Hematopoietic multipotent progenitor cell treated with erythropoietin and hydrocortisone succinate and interleukin-3 and kit ligand, for 17 days (in vitro differentiated cells): ENCODE results near the gene CPHXL.

Source experiments
- DNase-seq: peaks from one replicate; pipeline ENCODE4 v3.0.0-alpha.2; 2015; ENCODE audit warnings: low spot score

The CPHXL gene

GRCh38 chr16:75726390-75726789, at the start of gene CPHXL:
Gene CPHXL, minus strand, starts transcription at chr16:75726490. Its CDS starts 48 bp downstream, at chr16:75726442.
- DNase-seq = no peak

- no peak for DNase-seq
Observed at GRCh38 chr16:75774197-75774596, 47.9 kb upstream of the CPHXL start.

DNA sequence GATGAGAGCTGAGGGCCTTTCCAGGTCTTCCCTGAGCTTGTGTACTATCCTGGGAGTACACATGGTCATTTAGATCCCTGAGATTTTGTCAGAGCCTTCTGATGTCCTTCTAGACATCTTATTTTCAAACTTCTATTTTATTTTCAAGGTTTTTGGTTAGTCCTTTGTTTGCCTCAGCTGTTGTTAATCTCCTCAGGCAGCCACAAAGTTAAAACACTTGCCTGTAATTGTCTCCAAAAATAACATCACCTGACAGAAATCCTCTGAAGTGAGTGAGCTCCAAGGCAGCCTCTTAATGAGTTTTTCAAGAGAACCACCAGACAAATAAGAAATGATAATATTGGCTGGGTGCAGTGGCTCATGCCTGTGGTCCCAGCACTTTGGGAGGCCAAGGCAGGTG, 43.8 kb upstream of the CPHXL start:
- DNase-seq = no peak

DNA sequence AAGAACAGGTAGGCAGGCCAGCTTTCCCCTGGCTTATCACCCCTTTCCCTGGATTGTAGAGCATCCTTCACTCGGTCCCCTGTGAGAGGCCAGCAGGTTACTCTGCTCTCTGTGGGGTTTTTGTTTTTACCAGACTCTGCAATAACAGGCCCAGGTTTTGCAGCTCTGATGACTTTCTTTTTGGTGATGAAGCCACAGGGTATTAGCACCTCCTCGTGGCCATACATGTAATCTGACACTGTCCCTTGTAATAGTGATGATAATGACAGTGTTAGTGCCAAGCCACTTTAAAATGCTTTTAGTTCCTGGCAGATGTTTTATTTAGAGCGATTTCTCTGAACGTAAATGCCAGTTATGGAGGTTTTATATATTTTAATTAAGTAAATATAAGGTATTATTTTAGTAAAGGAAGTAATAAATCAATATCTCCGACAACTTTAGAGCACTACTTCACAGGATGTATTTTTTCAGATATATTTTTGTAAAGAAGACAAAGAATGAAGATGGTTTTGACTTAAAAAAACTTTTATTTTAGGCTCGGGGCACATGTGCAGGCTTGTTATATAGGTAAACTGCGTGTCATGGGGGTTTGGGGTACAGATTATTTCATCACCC, 38.0 kb upstream of the CPHXL start:
- DNase-seq = peak; percentile 80

DNA sequence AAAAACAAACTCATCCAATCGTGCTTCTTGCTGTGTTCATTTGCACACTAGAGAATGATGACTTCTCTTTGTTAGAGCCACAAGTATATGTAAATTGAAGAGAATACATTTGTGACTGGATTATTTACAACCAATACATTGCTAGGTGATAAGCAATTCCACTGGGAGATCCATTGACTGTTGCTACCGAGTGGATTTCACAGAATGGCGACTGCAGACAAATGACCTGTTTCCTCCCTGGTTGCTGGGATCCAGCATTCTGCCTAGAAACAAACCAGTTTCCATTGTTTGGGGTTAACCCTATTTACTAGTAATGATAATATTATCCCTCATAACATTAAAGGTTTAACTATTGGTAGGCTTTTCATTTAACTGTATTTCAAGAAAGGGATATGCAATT, 36.9 kb upstream of the CPHXL start:
- no peak for DNase-seq

GRCh38 chr16:75762746-75763145, 36.5 kb upstream of the CPHXL start:
- no peak for DNase-seq

- DNase-seq = no peak
Observed at GRCh38 chr16:75761108-75761507, 34.8 kb upstream of the CPHXL start.

DNA sequence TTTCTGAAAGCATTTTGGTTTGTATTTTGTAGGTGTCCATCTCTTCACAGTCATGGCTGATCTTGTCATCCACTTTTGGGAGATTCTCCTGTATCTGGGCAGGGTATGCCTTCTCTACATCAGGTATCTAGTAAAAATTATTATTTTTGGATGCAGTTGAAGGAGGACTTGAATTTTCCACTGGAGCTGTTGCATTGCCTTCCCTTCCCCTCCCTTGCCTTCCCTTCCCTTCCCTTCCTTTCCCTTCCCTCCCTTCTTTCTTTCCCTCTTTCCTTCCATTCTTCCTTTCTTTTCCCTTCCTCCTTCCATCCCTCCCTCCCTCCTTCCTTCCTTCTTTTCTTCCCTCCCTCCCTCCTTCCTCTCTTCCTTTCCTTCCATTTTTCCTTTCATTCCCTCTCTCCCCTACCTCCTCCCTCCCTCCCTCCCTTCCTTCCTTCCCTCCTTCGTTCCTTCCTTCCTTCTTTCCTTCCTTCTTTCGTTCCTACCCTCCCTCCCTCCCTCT, 33.8 kb upstream of the CPHXL start:
- no peak for DNase-seq

DNA sequence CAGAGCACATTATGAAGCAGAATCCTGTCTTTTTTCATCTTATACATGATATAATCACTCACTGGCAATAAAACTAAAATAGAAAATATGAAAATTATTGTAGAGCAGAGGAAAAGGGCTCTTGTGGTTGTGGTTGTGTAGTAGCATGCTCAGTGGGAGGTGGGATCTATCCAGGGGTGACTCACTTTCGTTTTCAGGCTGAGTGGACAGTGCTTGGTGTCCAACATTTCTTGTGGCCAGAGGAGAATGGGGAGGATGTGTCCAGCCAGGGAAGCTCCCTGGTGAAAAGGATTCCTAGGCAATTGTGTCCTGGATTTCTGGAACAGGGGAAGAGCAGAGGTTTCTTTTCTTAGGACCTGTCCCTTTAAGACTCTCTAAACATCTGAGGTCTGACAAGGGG, 31.9 kb upstream of the CPHXL start:
- DNase-seq = no peak

GRCh38 chr16:75754141-75754540, 27.9 kb upstream of the CPHXL start:
- no peak for DNase-seq

GRCh38 chr16:75750528-75750927, 24.2 kb upstream of the CPHXL start:
- DNase-seq = no peak

GRCh38 chr16:75746359-75746758, 20.1 kb upstream of the CPHXL start:
- no peak for DNase-seq

DNA sequence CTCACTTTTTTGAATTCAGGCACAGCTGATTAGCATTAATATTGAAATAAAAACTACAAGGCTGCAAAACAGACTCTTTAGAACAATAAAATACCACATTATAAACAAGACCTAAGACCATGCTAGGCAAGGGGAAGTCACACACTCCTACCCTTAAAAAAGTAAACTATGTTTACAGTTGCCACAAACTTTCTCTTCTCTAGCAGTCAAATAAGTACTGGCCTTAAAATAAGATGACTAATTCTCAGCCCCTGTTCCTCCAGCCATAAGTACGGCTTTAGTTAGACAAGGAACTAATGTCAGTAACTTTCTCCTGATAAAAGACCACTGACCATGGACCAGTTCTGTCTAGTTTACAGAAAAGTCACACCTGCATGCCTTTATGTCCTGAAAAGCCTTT, 19.5 kb upstream of the CPHXL start:
- no peak for DNase-seq

DNA sequence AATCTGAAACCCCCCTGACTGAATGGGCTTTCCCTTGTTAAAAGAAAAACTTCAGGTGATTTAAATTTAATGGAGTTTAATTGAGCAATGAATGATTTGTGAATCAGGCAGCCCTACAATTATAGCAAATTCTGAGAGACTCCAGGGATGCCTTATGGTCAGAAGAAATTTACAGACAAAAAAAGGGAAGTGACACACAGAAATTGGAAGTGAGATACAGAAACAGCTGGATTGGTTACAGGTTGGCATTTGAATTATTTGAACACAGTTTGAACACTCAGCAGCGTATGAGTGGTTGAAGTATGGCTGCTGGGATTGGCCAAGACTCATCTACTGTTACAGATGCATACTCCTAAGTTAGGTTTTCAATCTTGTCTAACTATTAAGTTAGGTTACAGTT, 19.0 kb upstream of the CPHXL start:
- DNase-seq = no peak

GRCh38 chr16:75742424-75743047, 16.2 kb upstream of the CPHXL start:
- DNase-seq = no peak

GRCh38 chr16:75733305-75734211, 7.3 kb upstream of the CPHXL start:
- no peak for DNase-seq

- no peak for DNase-seq
Observed at GRCh38 chr16:75732871-75733270, 6.6 kb upstream of the CPHXL start.

DNA sequence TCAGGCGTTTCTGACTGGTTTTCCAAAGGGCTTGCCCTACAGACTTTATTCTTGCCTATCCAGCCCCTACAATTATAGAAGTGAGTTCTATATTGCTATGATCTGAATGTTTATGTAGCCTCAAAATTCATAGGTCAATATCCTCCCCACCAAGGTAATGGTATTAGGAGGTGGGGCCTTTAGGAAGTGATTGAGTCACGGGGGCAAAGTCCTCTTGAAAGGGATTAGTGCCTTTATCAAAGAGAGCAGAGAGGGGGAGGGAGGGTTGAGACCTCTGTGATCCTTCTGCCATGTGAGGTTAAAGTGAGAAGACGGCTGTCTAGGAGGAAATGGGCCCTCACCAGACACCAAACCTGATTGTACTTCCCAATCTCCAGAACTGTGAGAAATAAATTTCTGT, 931 bp upstream of the CPHXL start:
- no peak for DNase-seq

GRCh38 chr16:75718452-75718851, 7.8 kb downstream of the CPHXL start:
- DNase-seq = no peak

DNA sequence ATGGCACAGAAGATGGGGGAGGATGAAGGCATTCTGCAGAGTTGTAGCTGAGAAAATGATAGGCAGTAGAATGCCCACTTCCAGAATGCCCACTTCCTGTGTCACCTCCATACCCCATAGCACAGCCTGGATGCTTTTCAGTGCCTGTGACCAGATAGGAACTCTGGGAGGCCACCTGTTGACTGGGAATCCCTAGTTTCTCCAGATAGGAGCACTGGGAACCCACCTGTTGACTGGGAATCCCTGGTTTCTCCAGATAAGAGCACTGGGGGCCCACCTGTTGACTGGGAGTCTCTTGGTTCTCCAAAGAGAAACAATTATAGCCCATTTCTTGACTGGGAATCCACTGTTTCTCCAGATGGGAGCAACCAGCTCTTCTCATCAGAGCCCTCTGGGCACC, 11.6 kb downstream of the CPHXL start:
- DNase-seq = no peak

- DNase-seq = no peak
Observed at GRCh38 chr16:75710344-75710743, 15.9 kb downstream of the CPHXL start.

DNA sequence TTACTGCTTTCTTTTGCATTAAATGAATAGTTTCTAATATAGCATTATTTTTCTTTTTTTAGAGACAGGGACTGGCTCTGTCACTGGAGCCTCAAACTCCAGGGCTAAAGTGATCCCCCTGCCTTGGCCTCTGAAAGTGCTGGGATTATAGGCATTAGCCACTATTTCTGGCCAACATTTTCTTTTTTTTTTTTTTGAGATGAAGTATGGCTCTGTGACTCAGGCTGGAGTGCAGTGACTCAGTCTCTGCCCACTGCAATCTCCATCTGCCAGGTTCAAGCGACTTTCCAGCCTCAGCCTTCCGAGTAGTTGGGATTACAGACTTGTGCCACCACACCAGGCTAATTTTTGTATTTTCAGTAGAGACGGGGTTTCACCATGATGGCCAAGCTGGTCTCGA, 23.0 kb downstream of the CPHXL start:
- DNase-seq = peak; percentile 58

DNA sequence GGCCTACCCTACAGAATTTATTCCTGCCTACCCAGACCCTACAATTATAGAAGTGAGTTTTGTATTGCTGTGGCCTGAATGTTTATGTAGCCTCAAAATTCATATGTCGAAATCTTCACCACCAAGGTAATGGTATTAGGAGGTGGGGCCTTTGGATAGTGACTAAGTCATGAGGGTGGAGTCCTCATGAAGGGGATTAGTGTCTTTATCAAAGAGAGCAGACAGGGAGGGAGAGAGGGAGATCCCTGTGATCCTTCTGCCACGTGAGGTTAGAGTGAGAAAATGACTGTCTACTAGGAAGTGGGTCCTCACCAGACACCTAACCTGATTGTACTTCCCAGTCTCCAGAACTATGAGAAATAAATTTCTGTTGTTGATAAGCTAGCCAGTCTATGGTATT, 24.0 kb downstream of the CPHXL start:
- DNase-seq = peak; percentile 82
